HT-29 (cell line): ENCODE results near the gene SEC24D. TPM values are rescaled to one million over a fixed set of nuclear protein-coding genes. Genes with fewer than 3 reads are reported as not detected.
A peak's percentile ranks its signal among the peaks of the same experiment; 100 is the strongest.

Experiments used
- DNase-seq: peaks from one replicate; pipeline ENCODE4 v3.0.0-alpha.2; 2015; ENCODE audit warnings: low spot score
- total RNA-seq: library from RNA; depleted of rRNA; stranded (reverse); fragments of >200 nt; shearing (Covaris generic); gene quantifications from 2 replicates; pipeline ENCODE4 v1.2.3, GENCODE V29; 2014

Gene SEC24D
- total RNA-seq, 1 experiment from 2014 or later: 18.8 TPM

- no peak for DNase-seq
Observed at GRCh38 chr4:118753685-118754084, 82.2 kb downstream of the SEC24D start.

GRCh38 chr4:118753096-118753495 lies 82.8 kb downstream of the SEC24D start:
- DNase-seq: no peak

GRCh38 chr4:118752551-118752950 lies 83.4 kb downstream of the SEC24D start:
- DNase-seq: no peak

- no peak for DNase-seq
Observed at GRCh38 chr4:118751629-118752323, 84.2 kb downstream of the SEC24D start.

GRCh38 chr4:118749347-118749988 lies 86.5 kb downstream of the SEC24D start:
- DNase-seq: no peak

- DNase-seq: no peak
Observed at GRCh38 chr4:118746251-118746919, 89.5 kb downstream of the SEC24D start.

GRCh38 chr4:118745357-118745756 lies 90.6 kb downstream of the SEC24D start:
- DNase-seq: no peak

- no peak for DNase-seq
Observed at GRCh38 chr4:118743867-118744266, 92.1 kb downstream of the SEC24D start.

GRCh38 chr4:118742050-118742449 lies 93.9 kb downstream of the SEC24D start:
- no peak for DNase-seq

- DNase-seq: no peak
Observed at GRCh38 chr4:118741301-118741855, 94.5 kb downstream of the SEC24D start.

- DNase-seq: peak; percentile 16
Observed at GRCh38 chr4:118740869-118741268, 95.1 kb downstream of the SEC24D start.

GRCh38 chr4:118739022-118739713 lies 96.8 kb downstream of the SEC24D start:
- no peak for DNase-seq

GRCh38 chr4:118738090-118738489 lies 97.8 kb downstream of the SEC24D start:
- DNase-seq: no peak

- no peak for DNase-seq
Observed at GRCh38 chr4:118736900-118737299, 99.0 kb downstream of the SEC24D start.

GRCh38 chr4:118734491-118735205 lies 101.3 kb downstream of the SEC24D start:
- no peak for DNase-seq

- DNase-seq: no peak
Observed at GRCh38 chr4:118732591-118733330, 103.2 kb downstream of the SEC24D start.

GRCh38 chr4:118730683-118731082 lies 105.2 kb downstream of the SEC24D start:
- DNase-seq: no peak

- DNase-seq: no peak
Observed at GRCh38 chr4:118729287-118730286, 106.3 kb downstream of the SEC24D start.

GRCh38 chr4:118727360-118727759 lies 108.6 kb downstream of the SEC24D start:
- no peak for DNase-seq
